AG04450 (cell line): ENCODE measurements around the gene KIF5A. TPM values are rescaled to one million over a fixed set of nuclear protein-coding genes. Genes with fewer than 3 reads are reported as not detected.

Experiments used
- CTCF ChIA-PET: fragments of 300-600, 350-600 bp; formaldehyde crosslinking; extraction: SDS; loops from one replicate; lab custom pipeline; 2022; ENCODE audit warnings: antibody characterized with exemption, inconsistent platforms; lab: Charles Lee
- POLR2A ChIA-PET: fragments of 350-600 bp; formaldehyde crosslinking; extraction: SDS; loops from one replicate; lab custom pipeline; 2021; ENCODE audit warnings: antibody characterized with exemption, inconsistent platforms; lab: Yijun Ruan, JAX
- DNase-seq: peaks from one replicate; pipeline ENCODE4 v3.0.0-alpha.2; 2011; ENCODE audit warnings: low read depth, low spot score
- H3K27ac ChIP-seq: one replicate; pipeline ENCODE4 v1.5.1; 2012; ENCODE audit warnings: low read depth, low read length, control low read depth
- H3K27me3 ChIP-seq: one replicate; pipeline ENCODE4 v1.6.0; 2012; ENCODE audit warnings: low read length; ENCODE audit not compliant: control insufficient read depth, insufficient read depth
- H3K4me3 ChIP-seq: 2 replicates; pipeline ENCODE4 v1.5.1; 2011; ENCODE audit warnings: mild to moderate bottlenecking, low read depth, low read length, control low read depth
- H3K9me3 ChIP-seq: 2 replicates; pipeline ENCODE4 v1.5.1; 2012; ENCODE audit warnings: low read length; ENCODE audit not compliant: control insufficient read depth, insufficient read depth
- CTCF ChIP-seq: IDR thresholded peaks from 2 replicates; pipeline ENCODE4 v1.5.1; 2011; ENCODE audit warnings: low read depth, low read length, control low read depth, inconsistent platforms
- polyA plus RNA-seq: library from polyadenylated mRNA; depleted of rRNA; stranded (reverse); fragments of >200 nt; gene quantifications from 2 replicates; pipeline ENCODE4 v1.2.3, GENCODE V29; 2011

KIF5A gene
- polyA plus RNA-seq, 1 experiment = 0.45 TPM

- TF ChIP-seq CTCF = peak; percentile 92
- ChIA-PET CTCF (interaction anchor here (0.6 to 7.6 kb wide), 13 partner anchors 8 to 163 kb away, joined by 3 to 112 read pairs (median 5); partner anchors contain the start of genes ARHGEF25, B4GALNT1 and PIP4K2C), POLR2A (interaction anchor here (1.9 kb wide), 1 partner anchor 10 kb away, joined by 8 read pairs; the partner anchor contains the start of gene ARHGEF25)
- Histone ChIP-seq H3K9me3 (no peaks in the 10 kb centered on the region; the same call in 1 of the 2 replicates), H3K4me3 (peak overlapping the region; percentile 51), H3K27me3 (peaks cover 47% of the 10 kb centered on the region), H3K27ac (no peak overlapping the region)
- DNase-seq = no peak
Observed at GRCh38 chr12:57621497-57622292, 71.9 kb downstream of the KIF5A start.

DNA sequence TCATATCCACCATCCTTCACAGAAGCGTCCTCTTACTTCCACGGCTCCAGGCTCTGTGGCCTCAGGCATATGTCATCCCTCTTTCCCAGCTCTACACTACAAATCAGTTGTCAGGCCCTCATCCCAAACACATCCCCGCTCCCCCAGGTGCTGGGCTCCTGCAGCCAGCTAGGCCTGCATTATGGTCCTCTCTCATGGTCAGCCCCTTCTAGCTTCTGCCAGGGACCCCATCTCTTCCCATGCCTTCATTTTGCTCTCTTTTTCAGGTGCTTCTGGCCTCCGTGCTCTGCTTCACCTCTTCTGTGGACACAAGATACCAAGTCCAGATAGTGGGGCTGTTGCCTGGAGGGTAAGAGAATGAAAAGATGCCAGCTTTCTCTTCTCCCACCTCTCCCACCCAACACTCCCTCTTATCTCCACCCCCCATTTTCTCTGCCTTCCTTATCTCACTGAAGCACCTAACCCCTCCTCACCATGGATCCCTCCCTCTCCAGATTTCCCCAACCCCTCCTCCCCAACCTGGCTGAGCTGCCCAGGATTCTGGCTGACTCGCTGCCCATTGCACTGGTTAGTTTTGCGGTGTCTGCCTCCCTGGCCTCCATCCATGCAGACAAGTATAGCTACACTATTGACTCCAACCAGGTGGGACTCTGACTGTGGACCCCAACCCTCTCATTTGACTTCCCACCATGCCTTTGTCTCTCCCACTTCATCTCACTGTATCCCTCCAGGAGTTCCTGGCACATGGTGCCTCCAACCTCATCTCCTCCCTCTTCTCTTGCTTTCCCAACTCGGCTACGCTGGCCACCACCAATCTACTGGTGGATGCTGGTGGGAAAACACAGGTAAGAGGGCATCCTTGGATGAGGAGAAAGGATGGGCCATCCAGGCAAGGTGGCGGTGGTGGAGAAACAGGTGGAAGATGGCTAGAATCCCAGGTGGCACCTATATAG lies 72.7 kb downstream of the KIF5A start:
- Histone ChIP-seq H3K27ac (no peak overlapping the region), H3K9me3 (peaks cover 3% of the 10 kb centered on the region; the same call in 1 of the 2 replicates), H3K27me3 (peaks cover 56% of the 10 kb centered on the region), H3K4me3 (no peak overlapping the region)
- POLR2A ChIA-PET = no interaction called here
- no peak for DNase-seq
- CTCF ChIA-PET = interaction anchor here (0.6 to 7.6 kb wide), 10 partner anchors 9 to 164 kb away, joined by 3 to 112 read pairs (median 5); partner anchors contain the start of gene B4GALNT1
- TF ChIP-seq CTCF = no peak

DNA sequence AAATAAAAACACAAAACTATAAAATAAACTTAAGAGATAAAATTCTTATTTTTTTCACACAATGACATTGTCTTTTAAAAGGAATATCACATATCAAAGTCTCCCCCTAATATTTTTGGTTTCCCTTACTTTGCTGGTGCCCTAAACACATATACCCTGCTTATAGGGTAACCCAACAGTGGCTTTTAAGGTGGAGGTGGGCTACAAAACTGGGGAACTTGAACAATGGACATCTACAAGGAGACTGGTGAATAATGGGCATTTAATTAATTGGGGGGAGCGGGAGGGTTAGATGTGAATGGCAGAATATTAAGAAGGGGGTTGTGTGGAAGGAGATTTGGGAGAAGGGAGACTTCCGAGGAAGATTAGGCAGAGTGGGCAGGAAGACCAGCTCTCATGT lies 73.5 kb downstream of the KIF5A start:
- ChIA-PET CTCF (interaction anchor here (1.1 to 7.6 kb wide), 2 partner anchors 9 to 41 kb away, joined by 3 to 112 read pairs; no protein-coding TSS in a partner anchor), POLR2A (interaction anchor here (0.8 kb wide), 1 partner anchor 12 kb away, joined by 3 read pairs; the partner anchor contains the start of gene ARHGEF25)
- H3K9me3 ChIP-seq = peaks cover 4% of the 10 kb centered on the region; the same call in 1 of the 2 replicates
- DNase-seq = no peak
- no peak for TF ChIP-seq CTCF
- no peak overlapping the region for H3K27ac ChIP-seq
- no peak overlapping the region for H3K4me3 ChIP-seq
- H3K27me3 ChIP-seq = peaks cover 62% of the 10 kb centered on the region

DNA sequence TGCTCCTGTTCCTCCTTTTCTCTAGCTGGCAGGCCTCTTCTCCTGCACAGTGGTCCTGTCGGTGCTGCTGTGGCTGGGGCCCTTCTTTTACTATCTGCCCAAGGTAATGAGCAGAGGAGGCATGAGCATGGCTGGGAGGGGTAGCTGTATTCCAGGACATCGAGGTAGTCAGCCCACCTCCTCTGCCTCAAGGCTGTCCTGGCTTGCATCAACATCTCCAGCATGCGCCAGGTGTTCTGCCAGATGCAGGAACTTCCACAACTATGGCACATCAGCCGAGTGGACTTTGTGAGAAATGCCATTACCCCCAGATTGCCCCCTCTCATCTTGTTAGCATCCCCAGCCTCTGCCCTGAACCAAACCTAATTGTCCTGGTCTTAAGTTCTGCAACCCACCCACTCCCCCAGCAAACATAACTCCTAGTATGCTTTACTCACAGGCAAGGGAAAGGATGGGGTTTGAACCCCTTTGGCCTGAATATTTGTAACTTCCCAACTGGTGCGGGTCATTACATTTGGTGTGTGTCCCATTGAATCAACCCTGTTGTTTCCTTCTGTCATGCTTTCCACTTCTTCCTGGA lies 74.1 kb downstream of the KIF5A start:
- H3K27ac ChIP-seq = no peak overlapping the region
- CTCF ChIA-PET = interaction anchor here (7.6 kb wide), 1 partner anchor 41 kb away, joined by 112 read pairs; no protein-coding TSS in a partner anchor
- no peak for TF ChIP-seq CTCF
- no peak for DNase-seq
- peaks cover 67% of the 10 kb centered on the region for H3K27me3 ChIP-seq
- H3K9me3 ChIP-seq = peaks cover 4% of the 10 kb centered on the region; the same call in 1 of the 2 replicates
- POLR2A ChIA-PET = interaction anchor here (0.8 kb wide), 1 partner anchor 13 kb away, joined by 3 read pairs; the partner anchor contains the start of gene ARHGEF25
- H3K4me3 ChIP-seq = no peak overlapping the region
